NCI-H524 treated with DMSO at 0.1 percent for 48 hours (cell line): Measurements from ENCODE around the gene ATF4.
A peak's percentile ranks its signal among the peaks of the same experiment; 100 is the strongest.
"Not testable (repeated sequence)": the region's sequence is repeated elsewhere in the genome, so short reads cannot be mapped to it uniquely, and the experiment has no call there.

ENCODE experiments used
- DNase-seq: peaks from one replicate; lab custom pipeline; 2025; lab: John Stamatoyannopoulos, UW

The ATF4 gene

GRCh38 chr22:39511226-39511625, 9.1 kb upstream of the ATF4 start:
- no peak for DNase-seq

- DNase-seq = no peak
These were observed 8.3 kb upstream of the ATF4 start for GRCh38 chr22:39512026-39512425.

GRCh38 chr22:39513791-39514190, 6.6 kb upstream of the ATF4 start:
- DNase-seq = no peak

- no peak for DNase-seq
These were observed 5.9 kb upstream of the ATF4 start for GRCh38 chr22:39514373-39514973.

- DNase-seq = no peak
These were observed 4.9 kb upstream of the ATF4 start for GRCh38 chr22:39515266-39516050.

GRCh38 chr22:39517470-39517869, 2.9 kb upstream of the ATF4 start:
- no peak for DNase-seq

GRCh38 chr22:39518144-39518786, 2.1 kb upstream of the ATF4 start:
- DNase-seq = no peak

GRCh38 chr22:39518996-39519680, 1.2 kb upstream of the ATF4 start:
- DNase-seq = no peak

- DNase-seq = peak; percentile 96
These were observed 609 bp upstream of the ATF4 start for GRCh38 chr22:39519681-39520225.

- DNase-seq = not testable (repeated sequence)
These were observed 934 bp downstream of the ATF4 start for GRCh38 chr22:39521106-39521885.

GRCh38 chr22:39522091-39522490, 1.7 kb downstream of the ATF4 start:
- DNase-seq = not testable (repeated sequence)

- DNase-seq = peak; percentile 23
These were observed 2.4 kb downstream of the ATF4 start for GRCh38 chr22:39522567-39523300.

GRCh38 chr22:39524089-39524752, 3.9 kb downstream of the ATF4 start:
- DNase-seq = no peak

GRCh38 chr22:39524753-39525657, 4.6 kb downstream of the ATF4 start:
- no peak for DNase-seq

- no peak for DNase-seq
These were observed 5.3 kb downstream of the ATF4 start for GRCh38 chr22:39525658-39525975.

GRCh38 chr22:39526736-39527171, 6.4 kb downstream of the ATF4 start:
- DNase-seq = no peak

GRCh38 chr22:39527481-39527961, 7.2 kb downstream of the ATF4 start:
- no peak for DNase-seq

GRCh38 chr22:39528080-39528661, 7.8 kb downstream of the ATF4 start:
- no peak for DNase-seq
